HFFc6 (cell line): Measurements from ENCODE around the gene THBS2. TPM values are rescaled to one million over a fixed set of nuclear protein-coding genes. Genes with fewer than 3 reads are reported as not detected.

Experiments
- DNase-seq: peaks from one replicate; pipeline ENCODE4 v3.0.0-alpha.2; 2018
- H3K27ac Mint-ChIP-seq: 2 replicates; pipeline ENCODE4 v1.8.0; 2020; ENCODE audit warnings: mild to moderate bottlenecking, mixed read lengths
- H3K27me3 Mint-ChIP-seq: 2 replicates; pipeline ENCODE4 v1.8.0; 2021; ENCODE audit warnings: mild to moderate bottlenecking, moderate library complexity, mixed read lengths; ENCODE audit not compliant: insufficient read depth
- H3K36me3 Mint-ChIP-seq: 2 replicates; pipeline ENCODE4 v1.8.0; 2021; ENCODE audit warnings: low read depth, mixed read lengths
- H3K4me1 Mint-ChIP-seq: 2 replicates; pipeline ENCODE4 v1.8.0; 2020; ENCODE audit warnings: low read depth, mixed read lengths
- H3K4me3 Mint-ChIP-seq: 2 replicates; pipeline ENCODE4 v1.8.0; 2020; ENCODE audit warnings: mild to moderate bottlenecking, moderate library complexity, mixed read lengths
- H3K9me3 Mint-ChIP-seq: 2 replicates; pipeline ENCODE4 v1.8.0; 2020; ENCODE audit warnings: mild to moderate bottlenecking, mixed read lengths
- total RNA-seq, 6 experiments: library from RNA; stranded (reverse); fragmentation: NEBNext Ultra II Directional; extraction: Animal tissue kit (Norgen Biotek cat#: 25700); gene quantifications; 2 replicates in 1 of 6; 3 replicates in 5 of 6; pipeline ENCODE4 v1.2.3, GENCODE V29; 2021
- TF ChIP-seq, protein P1 (sequence below): fragments of 200-600 bp; sonication (generic); IDR thresholded peaks from 2 replicates; pipeline ENCODE4 v1.5.0; 2021; ENCODE audit warnings: antibody characterized with exemption, mild to moderate bottlenecking

THBS2 gene
- total RNA-seq, 6 experiments from 2014 or later = 156 to 254 (median 218) TPM

DNA sequence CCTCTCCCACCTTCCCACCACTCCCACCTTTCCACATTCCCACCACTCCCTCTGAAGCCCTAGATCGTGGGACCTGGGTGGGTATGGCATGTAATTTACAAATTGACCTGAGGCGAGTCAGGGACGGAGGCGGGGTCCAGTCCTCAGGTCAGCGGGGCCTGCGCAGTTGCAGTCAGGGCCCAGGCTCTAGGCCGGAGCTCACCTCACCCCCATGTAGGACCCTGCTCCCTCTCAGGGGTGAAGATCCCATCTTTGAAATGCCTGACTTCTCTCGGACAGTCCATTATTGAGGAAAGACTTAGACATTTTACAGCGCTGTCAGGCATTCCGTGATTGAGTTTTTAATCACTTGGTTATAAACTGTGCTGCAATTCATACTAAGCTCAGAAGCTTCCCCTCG is 10.5 kb downstream of the THBS2 start:
- peaks cover 22% of the 10 kb centered on the region for H3K4me1 Mint-ChIP-seq
- H3K27ac Mint-ChIP-seq = no peak overlapping the region
- no peaks in the 10 kb centered on the region for H3K9me3 Mint-ChIP-seq
- peaks cover 61% of the 10 kb centered on the region for H3K36me3 Mint-ChIP-seq
- TF ChIP-seq, protein P1, sequence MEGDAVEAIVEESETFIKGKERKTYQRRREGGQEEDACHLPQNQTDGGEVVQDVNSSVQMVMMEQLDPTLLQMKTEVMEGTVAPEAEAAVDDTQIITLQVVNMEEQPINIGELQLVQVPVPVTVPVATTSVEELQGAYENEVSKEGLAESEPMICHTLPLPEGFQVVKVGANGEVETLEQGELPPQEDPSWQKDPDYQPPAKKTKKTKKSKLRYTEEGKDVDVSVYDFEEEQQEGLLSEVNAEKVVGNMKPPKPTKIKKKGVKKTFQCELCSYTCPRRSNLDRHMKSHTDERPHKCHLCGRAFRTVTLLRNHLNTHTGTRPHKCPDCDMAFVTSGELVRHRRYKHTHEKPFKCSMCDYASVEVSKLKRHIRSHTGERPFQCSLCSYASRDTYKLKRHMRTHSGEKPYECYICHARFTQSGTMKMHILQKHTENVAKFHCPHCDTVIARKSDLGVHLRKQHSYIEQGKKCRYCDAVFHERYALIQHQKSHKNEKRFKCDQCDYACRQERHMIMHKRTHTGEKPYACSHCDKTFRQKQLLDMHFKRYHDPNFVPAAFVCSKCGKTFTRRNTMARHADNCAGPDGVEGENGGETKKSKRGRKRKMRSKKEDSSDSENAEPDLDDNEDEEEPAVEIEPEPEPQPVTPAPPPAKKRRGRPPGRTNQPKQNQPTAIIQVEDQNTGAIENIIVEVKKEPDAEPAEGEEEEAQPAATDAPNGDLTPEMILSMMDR = no peak
- DNase-seq = no peak
- peaks cover 10% of the 10 kb centered on the region for H3K27me3 Mint-ChIP-seq
- H3K4me3 Mint-ChIP-seq = no peak overlapping the region

DNA sequence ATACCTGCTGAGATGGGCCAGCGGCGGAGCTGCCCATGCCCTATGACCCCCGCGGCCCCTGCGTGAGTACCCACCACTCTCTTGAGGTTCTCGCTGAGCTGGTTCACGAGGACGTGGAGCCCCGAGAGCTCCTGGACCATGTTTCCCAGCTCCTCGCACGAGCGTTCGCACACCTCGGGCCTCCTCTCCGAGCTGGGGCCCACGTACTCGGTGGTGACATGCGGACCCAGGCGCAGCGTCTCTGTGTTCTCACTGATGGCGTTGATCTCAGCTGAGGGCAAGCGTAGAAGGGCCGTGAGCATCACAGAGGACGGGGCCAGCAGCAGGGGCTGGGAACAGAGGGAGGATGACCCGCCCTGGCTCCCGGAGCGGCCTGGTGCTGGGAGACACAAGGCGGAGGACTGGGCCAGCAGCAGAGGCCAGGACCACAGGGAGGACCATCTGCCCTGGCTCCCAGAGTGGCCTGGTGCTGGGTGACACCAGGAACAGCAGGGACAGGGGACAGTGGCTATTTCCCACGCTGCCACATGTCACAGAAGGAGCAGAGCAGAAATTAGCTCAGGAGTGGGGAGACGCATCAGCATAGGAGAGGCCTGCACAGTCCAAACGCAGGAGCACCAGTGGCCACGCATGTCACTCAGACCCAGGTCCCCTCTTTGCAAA is 11.8 kb downstream of the THBS2 start:
- Mint-ChIP-seq H3K36me3 (peaks cover 54% of the 10 kb centered on the region), H3K4me3 (no peak overlapping the region), H3K27me3 (peaks cover 8% of the 10 kb centered on the region), H3K4me1 (peaks cover 14% of the 10 kb centered on the region), H3K9me3 (no peaks in the 10 kb centered on the region), H3K27ac (peak overlapping the region; percentile 10; the same call in 1 of the 2 replicates)
- DNase-seq = no peak
- TF ChIP-seq, protein P1 = no peak

DNA sequence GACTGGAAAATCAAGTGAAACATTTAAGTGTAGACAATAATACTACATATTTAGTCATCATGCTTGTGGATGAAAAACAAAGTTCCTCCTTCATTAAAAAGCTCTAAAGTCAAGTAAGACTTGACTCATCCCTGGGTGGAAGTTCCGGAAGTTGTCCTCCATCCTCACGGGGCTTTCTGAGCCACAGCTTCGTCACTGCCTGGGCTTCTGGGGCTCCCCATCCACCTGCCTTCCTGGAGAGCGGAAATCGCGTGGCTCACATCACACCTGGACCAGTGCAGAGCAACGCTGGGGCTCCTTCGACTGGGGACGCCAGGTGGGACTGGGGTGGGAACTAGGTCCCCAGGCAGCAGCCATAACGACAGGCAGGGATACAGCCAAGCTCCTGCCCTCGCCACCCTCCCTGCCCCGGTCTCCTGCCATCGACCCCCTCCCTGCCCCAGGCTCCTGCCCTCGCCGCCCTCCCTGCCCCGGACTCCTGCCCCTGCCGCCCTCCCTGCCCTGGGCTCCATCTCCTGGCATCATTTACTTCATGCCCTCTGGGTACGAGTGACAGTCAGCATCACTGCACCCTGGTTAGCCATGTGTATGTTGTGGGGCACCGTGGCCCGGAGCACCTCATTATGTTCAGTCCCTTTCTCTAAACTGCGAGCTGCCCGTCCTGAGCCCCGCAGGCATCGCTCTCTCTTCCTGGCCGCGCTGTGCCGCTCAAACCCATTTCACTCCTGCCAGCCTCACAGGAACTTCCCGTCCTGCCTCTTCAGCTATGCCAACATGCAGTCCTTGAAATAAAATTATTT is 12.9 kb downstream of the THBS2 start:
- Mint-ChIP-seq H3K27ac (peak overlapping the region; percentile 79), H3K9me3 (no peaks in the 10 kb centered on the region), H3K36me3 (peaks cover 44% of the 10 kb centered on the region), H3K27me3 (peaks cover 10% of the 10 kb centered on the region), H3K4me1 (peaks cover 14% of the 10 kb centered on the region), H3K4me3 (no peak overlapping the region; the same call in 1 of the 2 replicates)
- TF ChIP-seq, protein P1 = no peak
- DNase-seq = no peak

DNA sequence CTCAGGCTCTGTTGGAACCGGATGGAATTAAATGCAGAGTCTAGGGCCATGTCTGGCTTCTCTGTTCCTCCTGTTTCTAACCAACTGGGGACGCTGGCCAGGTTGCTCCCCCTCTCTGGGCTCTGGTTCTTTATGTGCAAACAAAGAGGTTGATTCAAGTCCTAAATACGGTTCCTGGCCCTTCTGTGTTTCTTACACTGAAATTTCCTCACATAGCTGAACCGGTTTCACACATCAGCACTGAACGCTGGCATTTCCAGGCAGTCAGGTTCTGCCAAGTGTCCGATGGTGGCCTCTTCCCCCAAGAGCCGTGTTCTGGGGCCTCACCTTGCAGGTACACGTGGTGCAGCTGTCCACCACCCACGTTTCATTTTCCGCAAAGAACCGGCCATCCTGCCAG is 13.5 kb downstream of the THBS2 start:
- Mint-ChIP-seq H3K4me1 (peaks cover 14% of the 10 kb centered on the region), H3K27me3 (peaks cover 13% of the 10 kb centered on the region), H3K9me3 (peaks cover 4% of the 10 kb centered on the region; the same call in 1 of the 2 replicates), H3K4me3 (no peak overlapping the region), H3K27ac (peak overlapping the region; percentile 74; the same call in 1 of the 2 replicates), H3K36me3 (peaks cover 47% of the 10 kb centered on the region)
- TF ChIP-seq, protein P1 = no peak
- DNase-seq = no peak

DNA sequence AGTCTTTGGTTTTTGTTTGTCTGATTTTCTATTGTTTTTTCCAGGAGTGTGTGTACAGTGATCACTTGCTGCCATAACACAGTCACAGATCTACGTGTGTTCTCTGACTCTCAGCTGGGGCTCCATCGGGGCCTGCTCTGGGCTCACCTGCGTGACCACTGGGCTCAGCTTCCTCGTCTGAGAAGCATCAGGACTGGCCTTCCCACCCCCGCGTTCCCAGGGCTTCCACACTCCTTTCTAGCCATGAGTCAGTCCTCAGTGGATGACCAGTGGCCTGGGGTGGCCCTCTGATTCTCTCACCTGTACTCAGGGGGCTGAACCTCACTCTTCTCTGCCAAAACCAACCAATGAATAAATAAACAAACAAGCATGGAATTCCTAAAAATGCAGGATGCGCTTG is 14.5 kb downstream of the THBS2 start:
- DNase-seq = no peak
- H3K27ac Mint-ChIP-seq = peak overlapping the region; percentile 57; the same call in 1 of the 2 replicates
- peaks cover 7% of the 10 kb centered on the region for H3K9me3 Mint-ChIP-seq
- H3K27me3 Mint-ChIP-seq = peaks cover 14% of the 10 kb centered on the region
- peaks cover 14% of the 10 kb centered on the region for H3K4me1 Mint-ChIP-seq
- TF ChIP-seq, protein P1 = no peak
- peaks cover 51% of the 10 kb centered on the region for H3K36me3 Mint-ChIP-seq
- H3K4me3 Mint-ChIP-seq = no peak overlapping the region
